ENCODE data around the gene PIK3IP1.
"Not testable (repeated sequence)": the region's sequence is repeated elsewhere in the genome, so short reads cannot be mapped to it uniquely, and the experiment has no call there.

The PIK3IP1 gene

GRCh38 chr22:31292236-31292989, at the start of gene PIK3IP1:
Gene PIK3IP1, minus strand, starts transcription at chr22:31292488. Its CDS starts 144 bp downstream, at chr22:31292344.
- DNase-seq, result peak; percentile 80

GRCh38 chr22:31341386-31342088, 49.2 kb upstream of the PIK3IP1 start:
- no peak for DNase-seq

GRCh38 chr22:31340765-31341247, 48.5 kb upstream of the PIK3IP1 start:
- DNase-seq, result no peak

DNA sequence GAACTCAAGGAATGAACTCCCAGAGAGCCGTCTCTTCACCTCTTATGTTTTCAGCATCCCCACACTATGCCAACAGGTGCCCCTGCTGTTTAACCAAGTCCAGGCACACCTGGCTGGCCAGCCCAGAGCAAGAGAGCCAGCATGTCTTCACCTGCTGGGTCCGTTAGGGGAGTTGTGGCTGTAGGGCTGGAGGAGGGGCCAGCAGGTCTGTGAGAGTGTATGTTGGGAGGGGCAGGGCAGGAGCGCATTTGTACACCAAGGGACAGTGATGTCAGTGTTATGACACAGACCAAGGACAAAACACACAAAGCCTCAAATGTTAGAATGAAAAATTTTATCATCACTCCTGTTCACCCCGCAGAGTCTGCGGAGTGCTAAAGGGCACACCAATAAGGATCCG, 48.1 kb upstream of the PIK3IP1 start:
- DNase-seq, result no peak

DNA sequence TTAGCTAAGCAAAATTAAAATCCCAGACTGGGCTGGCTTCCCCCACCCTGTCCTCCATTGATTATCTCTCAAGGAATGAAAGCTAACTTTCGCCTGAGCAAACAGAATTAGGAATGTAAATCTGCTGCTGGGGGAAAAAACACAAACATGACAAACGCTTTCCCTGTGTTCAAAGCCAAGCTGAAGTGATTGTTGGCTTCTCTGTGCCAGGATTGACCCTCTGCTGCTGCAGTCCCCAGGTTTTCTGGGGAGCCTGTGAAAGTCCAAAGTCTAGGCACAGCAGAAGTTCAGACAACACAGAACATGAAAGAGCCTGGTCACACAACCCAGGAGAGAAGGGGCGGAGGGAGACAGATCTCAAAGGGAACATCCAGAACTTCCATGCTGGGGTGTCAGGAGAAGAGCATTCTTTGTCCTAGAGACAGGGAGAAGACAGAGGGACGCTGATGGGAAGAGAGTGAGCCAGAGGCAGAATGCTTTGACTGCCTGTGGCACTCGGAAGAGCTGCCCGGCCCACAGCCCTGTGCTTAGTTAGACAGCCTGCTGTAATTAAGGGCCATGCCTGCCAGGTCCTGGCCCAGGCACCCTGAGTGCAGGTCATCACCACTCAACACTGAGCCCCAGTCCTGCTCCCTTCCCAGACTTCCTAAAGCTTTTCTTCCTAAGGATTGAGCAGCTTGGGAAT, 47.0 kb upstream of the PIK3IP1 start:
- no peak for DNase-seq

DNA sequence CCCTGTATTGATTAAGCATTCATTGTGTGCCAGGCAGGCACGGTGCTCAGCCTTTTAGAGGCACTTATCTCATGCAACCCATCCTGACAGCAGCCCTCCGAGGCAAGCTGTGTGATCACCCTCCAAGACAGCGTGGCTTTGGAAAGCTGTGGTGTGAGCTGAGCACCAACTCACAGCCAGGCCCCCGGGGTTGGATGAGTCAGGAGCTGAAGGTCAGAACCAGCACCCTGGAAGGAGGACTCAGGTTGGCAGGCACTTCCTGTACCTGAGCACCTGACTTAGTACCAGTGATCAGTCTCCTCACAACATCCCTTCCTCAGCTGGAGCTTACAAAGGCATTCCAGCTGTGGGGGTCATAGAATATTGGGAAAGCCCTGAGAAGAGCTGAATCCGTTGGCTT, 44.9 kb upstream of the PIK3IP1 start:
- no peak for DNase-seq

GRCh38 chr22:31334329-31334728, 42.0 kb upstream of the PIK3IP1 start:
- DNase-seq, result no peak

- no peak for DNase-seq
Observed at GRCh38 chr22:31333641-31334040, 41.4 kb upstream of the PIK3IP1 start.

- DNase-seq, result no peak
Observed at GRCh38 chr22:31332886-31333285, 40.6 kb upstream of the PIK3IP1 start.

- no peak for DNase-seq
Observed at GRCh38 chr22:31332010-31332409, 39.7 kb upstream of the PIK3IP1 start.

- no peak for DNase-seq
Observed at GRCh38 chr22:31329453-31330215, 37.3 kb upstream of the PIK3IP1 start.

GRCh38 chr22:31329029-31329428, 36.7 kb upstream of the PIK3IP1 start:
- no peak for DNase-seq

- DNase-seq, result no peak
Observed at GRCh38 chr22:31328544-31328960, 36.3 kb upstream of the PIK3IP1 start.

- no peak for DNase-seq
Observed at GRCh38 chr22:31327806-31328543, 35.7 kb upstream of the PIK3IP1 start.

GRCh38 chr22:31326877-31327276, 34.6 kb upstream of the PIK3IP1 start:
- no peak for DNase-seq

DNA sequence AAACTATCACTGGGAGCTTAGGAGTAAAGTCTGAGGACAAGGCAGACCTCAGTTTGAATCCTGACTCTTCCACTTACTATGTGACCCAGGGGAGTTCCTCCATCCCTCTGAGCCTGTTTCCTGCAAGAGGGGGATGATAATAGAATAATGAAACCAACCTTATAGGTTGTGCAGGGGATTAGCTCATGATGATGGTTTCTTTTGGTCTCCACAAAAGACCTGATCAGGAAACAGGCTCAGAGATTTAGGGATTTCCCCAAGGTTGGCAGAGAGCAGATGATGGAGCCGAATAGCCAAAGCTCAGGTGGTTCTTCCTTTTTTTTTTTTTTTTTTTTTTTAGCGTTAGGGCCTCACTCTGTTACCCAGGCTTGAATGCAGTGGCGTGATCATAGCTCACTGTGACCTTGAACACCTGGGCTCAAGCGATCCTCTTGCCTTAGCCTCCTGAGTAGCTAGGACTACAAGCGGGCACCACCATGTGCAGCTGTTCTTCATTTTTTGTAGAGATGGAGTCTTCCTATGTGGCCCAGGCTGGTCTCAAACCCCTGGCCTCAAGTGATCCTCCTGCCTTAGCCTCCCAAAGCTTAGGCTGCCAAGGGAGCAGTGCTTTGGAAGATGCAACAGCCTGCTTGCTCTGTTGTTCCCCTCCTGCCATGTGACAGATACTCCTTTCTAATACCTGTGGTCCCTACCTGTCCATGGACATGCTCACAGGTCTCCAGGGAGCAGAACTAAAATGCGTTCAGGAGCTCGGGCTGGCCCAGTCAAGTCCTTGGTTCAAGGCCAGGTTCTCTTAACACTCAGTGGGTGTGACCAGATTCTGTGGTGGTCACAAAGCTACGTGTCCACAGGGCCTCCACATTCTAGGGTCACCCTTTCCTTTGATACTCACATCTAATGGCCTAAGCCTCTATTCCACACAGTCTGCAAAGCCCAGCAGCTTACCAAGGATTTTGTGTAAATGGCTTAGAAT, 31.6 kb upstream of the PIK3IP1 start:
- no peak for DNase-seq

- DNase-seq, result no peak
Observed at GRCh38 chr22:31321421-31321820, 29.1 kb upstream of the PIK3IP1 start.

GRCh38 chr22:31314220-31314619, 21.9 kb upstream of the PIK3IP1 start:
- DNase-seq, result not testable (repeated sequence)

DNA sequence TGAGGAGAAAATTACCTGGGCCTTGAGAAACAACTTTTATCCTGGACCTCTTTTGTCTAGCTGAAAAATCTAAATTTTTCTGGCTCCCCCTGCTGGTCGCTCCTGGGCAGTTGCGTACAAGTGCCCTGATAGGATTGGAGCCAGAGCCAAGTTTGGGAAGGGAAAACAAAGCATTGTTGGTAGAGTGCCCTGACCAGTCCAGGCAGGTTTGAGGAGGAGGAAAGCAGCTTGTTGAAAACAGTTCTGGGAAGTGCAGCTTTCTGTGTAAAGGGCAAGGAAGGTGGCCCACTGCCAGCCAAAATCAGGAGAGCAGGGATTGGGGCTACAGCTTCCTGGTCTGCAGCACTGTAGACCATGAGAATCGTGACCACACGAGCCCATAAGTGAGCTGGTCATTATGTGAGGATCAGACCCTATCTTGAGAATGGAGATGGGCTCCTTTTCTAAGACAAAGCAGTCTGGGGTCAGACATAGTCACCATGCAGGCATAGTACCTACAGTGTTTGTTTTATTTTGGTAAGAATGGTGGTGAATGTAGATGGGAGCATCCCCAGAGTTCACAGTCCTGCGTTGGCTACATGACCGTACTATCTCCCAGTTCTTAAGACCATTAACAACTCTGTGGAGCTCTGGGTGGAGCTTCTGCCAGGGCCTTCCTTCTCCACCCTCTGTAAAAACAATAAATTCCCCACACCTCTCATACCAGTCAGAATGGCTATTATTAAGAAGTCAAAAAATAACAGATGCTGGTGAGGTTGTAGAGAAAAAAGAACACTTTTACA, 21.3 kb upstream of the PIK3IP1 start:
- peak; percentile 42 for DNase-seq

- DNase-seq, result no peak
Observed at GRCh38 chr22:31308181-31308580, 15.9 kb upstream of the PIK3IP1 start.

Measured in activated CD4-positive, alpha-beta T cell treated with anti-CD3 and anti-CD28 coated beads for 1 hour (primary cell).